Measurements from ENCODE around the gene GPC2.
"Not testable (repeated sequence)": the region's sequence is repeated elsewhere in the genome, so short reads cannot be mapped to it uniquely, and the experiment has no call there.

DNA sequence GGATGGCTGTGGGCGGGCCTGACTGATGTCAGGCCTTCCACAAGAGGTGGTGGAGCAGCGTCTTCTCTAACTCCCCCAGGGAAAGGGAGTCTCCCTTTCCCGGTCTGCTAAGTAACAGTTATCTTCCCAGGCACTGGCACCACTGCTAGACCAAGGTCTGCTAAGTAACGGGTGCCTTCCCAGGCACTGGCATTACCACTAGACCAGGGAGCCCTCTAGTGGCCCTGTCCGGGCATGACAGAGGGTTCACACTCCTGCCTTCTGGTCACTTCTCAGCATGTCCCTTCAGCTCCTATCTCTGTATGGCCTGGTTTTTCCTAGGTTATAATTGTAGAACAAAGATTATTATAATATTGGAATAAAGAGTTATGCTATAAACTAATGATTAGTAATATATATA, 40.8 kb upstream of the GPC2 start:
- TF ChIP-seq, protein P1, sequence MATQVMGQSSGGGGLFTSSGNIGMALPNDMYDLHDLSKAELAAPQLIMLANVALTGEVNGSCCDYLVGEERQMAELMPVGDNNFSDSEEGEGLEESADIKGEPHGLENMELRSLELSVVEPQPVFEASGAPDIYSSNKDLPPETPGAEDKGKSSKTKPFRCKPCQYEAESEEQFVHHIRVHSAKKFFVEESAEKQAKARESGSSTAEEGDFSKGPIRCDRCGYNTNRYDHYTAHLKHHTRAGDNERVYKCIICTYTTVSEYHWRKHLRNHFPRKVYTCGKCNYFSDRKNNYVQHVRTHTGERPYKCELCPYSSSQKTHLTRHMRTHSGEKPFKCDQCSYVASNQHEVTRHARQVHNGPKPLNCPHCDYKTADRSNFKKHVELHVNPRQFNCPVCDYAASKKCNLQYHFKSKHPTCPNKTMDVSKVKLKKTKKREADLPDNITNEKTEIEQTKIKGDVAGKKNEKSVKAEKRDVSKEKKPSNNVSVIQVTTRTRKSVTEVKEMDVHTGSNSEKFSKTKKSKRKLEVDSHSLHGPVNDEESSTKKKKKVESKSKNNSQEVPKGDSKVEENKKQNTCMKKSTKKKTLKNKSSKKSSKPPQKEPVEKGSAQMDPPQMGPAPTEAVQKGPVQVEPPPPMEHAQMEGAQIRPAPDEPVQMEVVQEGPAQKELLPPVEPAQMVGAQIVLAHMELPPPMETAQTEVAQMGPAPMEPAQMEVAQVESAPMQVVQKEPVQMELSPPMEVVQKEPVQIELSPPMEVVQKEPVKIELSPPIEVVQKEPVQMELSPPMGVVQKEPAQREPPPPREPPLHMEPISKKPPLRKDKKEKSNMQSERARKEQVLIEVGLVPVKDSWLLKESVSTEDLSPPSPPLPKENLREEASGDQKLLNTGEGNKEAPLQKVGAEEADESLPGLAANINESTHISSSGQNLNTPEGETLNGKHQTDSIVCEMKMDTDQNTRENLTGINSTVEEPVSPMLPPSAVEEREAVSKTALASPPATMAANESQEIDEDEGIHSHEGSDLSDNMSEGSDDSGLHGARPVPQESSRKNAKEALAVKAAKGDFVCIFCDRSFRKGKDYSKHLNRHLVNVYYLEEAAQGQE (IDR thresholded peaks at IDR 0.05; ENCODE audit: low read depth): not testable (repeated sequence)
- TF ChIP-seq, protein P2, sequence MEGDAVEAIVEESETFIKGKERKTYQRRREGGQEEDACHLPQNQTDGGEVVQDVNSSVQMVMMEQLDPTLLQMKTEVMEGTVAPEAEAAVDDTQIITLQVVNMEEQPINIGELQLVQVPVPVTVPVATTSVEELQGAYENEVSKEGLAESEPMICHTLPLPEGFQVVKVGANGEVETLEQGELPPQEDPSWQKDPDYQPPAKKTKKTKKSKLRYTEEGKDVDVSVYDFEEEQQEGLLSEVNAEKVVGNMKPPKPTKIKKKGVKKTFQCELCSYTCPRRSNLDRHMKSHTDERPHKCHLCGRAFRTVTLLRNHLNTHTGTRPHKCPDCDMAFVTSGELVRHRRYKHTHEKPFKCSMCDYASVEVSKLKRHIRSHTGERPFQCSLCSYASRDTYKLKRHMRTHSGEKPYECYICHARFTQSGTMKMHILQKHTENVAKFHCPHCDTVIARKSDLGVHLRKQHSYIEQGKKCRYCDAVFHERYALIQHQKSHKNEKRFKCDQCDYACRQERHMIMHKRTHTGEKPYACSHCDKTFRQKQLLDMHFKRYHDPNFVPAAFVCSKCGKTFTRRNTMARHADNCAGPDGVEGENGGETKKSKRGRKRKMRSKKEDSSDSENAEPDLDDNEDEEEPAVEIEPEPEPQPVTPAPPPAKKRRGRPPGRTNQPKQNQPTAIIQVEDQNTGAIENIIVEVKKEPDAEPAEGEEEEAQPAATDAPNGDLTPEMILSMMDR (IDR thresholded peaks at IDR 0.05 in 2 of 3, conservative IDR thresholded peaks at IDR 0.05 in 1 of 3; ENCODE audit: borderline replicate concordance in 1 of 3, insufficient read depth in 1 of 3, low read depth in 2 of 3, low read length in 2 of 3): peak; percentile 17 to 46 (median 41); a peak in 4 of 6 replicates

All from HCT116 (cell line).